IPS-18c (cell line): ENCODE data around the gene PRLR.
"Not testable (repeated sequence)": the region's sequence is repeated elsewhere in the genome, so short reads cannot be mapped to it uniquely, and the experiment has no call there.

Source experiments
- H3K4me3 ChIP-seq: 2 replicates; pipeline ENCODE4 v1.7.0; 2013; ENCODE audit warnings: low read depth, mild to moderate bottlenecking, low read length, moderate library complexity; ENCODE audit not compliant: insufficient read depth
- H3K9me3 ChIP-seq: one replicate; pipeline ENCODE4 v1.6.1; 2013; ENCODE audit warnings: mild to moderate bottlenecking, low read length, moderate library complexity; ENCODE audit not compliant: control insufficient read depth, insufficient read depth

The PRLR gene

GRCh38 chr5:35048910-35049309, 181.4 kb downstream of the PRLR start:
- Histone ChIP-seq H3K9me3 (no peaks in the 10 kb centered on the region), H3K4me3 (no peak overlapping the region)

GRCh38 chr5:35047785-35048404, 182.4 kb downstream of the PRLR start, which contains the start of gene AGXT2:
TSS of gene AGXT2 (minus strand) at chr5:35047949. CDS start at chr5:35047892, 57 bp downstream.
- Histone ChIP-seq H3K4me3 (no peak within 1 kb of the TSS), H3K9me3 (no peaks in the 10 kb centered on the region)

DNA sequence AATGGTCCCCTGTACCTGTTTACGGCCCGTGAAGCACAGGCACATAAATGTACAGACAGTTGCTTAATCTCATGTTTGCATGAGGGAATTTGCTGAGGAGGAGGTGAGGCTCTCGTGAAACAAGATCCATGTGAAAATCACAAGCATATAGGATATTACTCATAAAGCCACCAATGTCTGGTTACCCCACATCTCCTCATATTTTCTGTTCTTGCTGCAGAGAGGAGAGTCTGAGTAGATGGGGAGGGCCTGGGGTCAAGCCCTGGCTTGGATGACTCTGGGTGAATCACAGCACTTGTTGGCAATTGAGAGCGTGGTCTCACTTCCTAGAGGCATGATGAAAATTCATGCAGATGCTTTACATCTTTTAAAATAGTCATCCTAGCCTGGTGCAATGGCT, 183.5 kb downstream of the PRLR start:
- H3K9me3 ChIP-seq = no peaks in the 10 kb centered on the region
- H3K4me3 ChIP-seq = no peak overlapping the region

DNA sequence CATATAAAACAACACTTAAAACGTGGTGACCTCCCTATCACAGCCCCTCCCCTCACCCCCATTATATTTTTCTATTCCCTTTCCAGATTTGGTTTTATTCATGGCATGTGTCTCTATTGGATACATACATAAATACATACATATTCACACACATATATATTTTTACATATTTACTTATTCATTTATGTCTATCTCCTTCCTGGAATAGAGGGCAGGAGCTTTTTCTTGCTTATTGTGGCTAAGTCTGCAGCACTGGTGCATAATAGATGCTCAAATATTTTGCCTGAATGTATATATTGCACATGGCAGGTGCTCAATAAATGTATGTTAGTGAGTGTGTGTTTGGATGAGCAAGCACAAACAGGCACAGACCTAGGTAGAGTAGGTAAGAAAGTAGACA, 185.0 kb downstream of the PRLR start:
- Histone ChIP-seq H3K9me3 (no peaks in the 10 kb centered on the region), H3K4me3 (no peak overlapping the region)

GRCh38 chr5:35044649-35045048, 185.6 kb downstream of the PRLR start:
- no peak overlapping the region for H3K4me3 ChIP-seq

GRCh38 chr5:35042781-35043180, 187.5 kb downstream of the PRLR start:
- Histone ChIP-seq H3K4me3 (no peak overlapping the region), H3K9me3 (no peaks in the 10 kb centered on the region)

More at GRCh38 chr5:35044649-35045048, 185.6 kb downstream of the PRLR start:
- H3K9me3 ChIP-seq = no peaks in the 10 kb centered on the region

DNA sequence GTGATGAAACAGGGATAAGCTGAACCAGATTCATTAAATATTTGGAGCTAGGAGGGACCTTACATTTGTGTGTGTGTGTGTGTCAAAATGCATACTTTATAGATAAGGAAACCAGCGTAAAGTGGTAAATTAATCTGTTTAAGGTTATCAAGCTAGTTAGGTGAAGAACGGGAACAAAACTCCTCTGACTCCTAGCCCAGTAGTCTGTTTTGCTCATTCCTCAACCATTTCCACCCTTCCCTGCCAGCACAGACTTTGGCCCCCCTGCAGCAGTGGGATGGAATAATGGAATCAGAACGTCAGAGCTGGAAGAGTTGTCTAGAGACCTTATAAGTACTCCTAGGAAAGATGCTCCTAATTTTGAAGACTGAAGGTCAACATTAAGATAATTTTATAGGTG, 189.0 kb downstream of the PRLR start:
- Histone ChIP-seq H3K9me3 (no peaks in the 10 kb centered on the region), H3K4me3 (no peak overlapping the region)

GRCh38 chr5:35038891-35039290, 191.4 kb downstream of the PRLR start:
- Histone ChIP-seq H3K4me3 (no peak overlapping the region), H3K9me3 (no peaks in the 10 kb centered on the region)

DNA sequence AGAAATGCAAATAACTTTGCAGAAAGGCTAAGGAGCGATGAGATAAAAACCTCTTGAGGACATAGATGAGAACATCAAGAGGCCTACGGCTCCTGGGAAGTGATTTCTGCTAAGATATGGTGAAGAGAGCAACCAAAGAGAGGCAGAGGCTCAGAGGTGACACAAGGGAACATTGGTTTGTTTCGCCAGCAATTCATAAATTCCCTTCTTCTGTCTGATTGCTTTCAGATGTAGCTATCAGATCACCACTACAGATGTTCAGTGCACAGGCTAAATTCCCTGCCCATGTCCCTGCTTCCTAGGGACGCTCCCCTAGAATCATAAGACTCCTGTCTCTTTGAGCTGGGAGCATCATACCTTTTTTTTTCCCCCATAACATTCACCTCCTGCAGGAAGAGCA, 193.8 kb downstream of the PRLR start:
- Histone ChIP-seq H3K4me3 (no peak overlapping the region), H3K9me3 (no peaks in the 10 kb centered on the region)

GRCh38 chr5:35035929-35036328, 194.4 kb downstream of the PRLR start:
- not testable (repeated sequence) for H3K4me3 ChIP-seq, H3K9me3 ChIP-seq

DNA sequence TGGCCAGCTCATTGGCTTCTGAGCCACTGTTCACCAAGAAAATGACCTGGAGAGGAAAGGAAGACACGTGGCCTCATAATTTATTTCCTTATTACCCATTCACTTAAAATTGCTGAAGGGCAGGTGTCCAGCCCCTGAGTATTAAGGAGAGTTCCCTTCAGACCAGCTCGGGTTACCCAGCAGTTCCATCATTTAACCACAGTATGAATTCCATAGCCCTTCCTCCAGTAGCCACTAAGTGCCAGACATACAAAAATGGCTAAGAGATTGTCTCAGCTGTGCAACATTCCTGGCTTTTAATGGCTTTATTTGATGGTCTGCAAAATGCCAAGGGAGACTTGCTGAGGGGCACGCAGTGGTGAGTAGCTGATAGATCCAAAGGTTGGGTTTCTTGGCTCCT, 195.0 kb downstream of the PRLR start:
- no peaks in the 10 kb centered on the region for H3K9me3 ChIP-seq

GRCh38 chr5:35032356-35032755, 197.9 kb downstream of the PRLR start:
- Histone ChIP-seq H3K9me3 (no peaks in the 10 kb centered on the region), H3K4me3 (no peak overlapping the region)

More for the DNA sequence above, 195.0 kb downstream of the PRLR start:
- no peak overlapping the region for H3K4me3 ChIP-seq

- H3K9me3 ChIP-seq = no peaks in the 10 kb centered on the region
- no peak overlapping the region for H3K4me3 ChIP-seq
Measured at GRCh38 chr5:35031276-35031675, 199.0 kb downstream of the PRLR start.

- H3K9me3 ChIP-seq = no peaks in the 10 kb centered on the region
Measured at GRCh38 chr5:35030426-35031100, 199.7 kb downstream of the PRLR start.

DNA sequence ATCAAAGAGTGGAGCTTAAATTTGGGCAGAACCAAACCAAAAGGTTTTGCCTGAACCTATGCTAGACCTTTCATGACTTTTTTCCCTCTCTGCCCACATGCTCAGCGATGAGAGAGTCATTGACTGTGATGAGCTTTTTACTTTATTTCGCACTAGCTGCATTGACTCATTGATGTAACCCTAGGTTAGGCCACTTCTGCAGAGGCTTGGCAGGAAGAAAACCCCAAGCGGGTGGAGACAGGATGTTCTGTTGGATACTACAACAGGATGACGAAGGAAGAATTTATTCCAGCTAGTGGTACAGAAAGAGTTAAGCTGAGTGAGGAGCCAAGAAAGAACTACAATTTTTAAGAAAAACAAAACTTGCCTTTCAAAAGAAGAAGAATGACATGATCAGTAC, 201.0 kb downstream of the PRLR start:
- Histone ChIP-seq H3K9me3 (no peaks in the 10 kb centered on the region), H3K4me3 (no peak overlapping the region)

More at GRCh38 chr5:35030426-35031100, 199.7 kb downstream of the PRLR start:
- no peak overlapping the region for H3K4me3 ChIP-seq

DNA sequence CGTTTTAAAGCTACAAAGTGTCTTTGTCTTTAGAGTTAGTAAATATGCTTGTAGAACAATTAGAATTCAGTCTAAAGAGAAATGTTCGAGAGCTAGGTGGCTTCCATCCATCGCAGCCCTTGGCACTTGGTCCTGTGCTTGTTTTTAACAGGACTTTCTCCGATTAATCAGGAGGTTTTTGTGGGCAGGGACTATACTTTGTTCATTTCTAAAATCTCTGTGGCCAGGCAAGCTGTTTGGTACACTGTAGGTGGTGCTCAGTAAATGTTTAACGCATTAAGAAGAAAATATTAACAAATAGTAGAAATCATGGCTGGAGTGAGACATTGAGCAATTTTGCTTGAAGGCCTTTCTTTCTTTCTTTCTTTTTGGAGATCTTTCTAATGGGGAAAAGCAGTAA, 203.3 kb downstream of the PRLR start:
- no peak overlapping the region for H3K4me3 ChIP-seq
- H3K9me3 ChIP-seq = no peaks in the 10 kb centered on the region

GRCh38 chr5:35026280-35026840, 203.9 kb downstream of the PRLR start:
- Histone ChIP-seq H3K9me3 (no peaks in the 10 kb centered on the region), H3K4me3 (no peak overlapping the region)

- Histone ChIP-seq H3K4me3 (no peak overlapping the region), H3K9me3 (no peaks in the 10 kb centered on the region)
Measured at GRCh38 chr5:35024911-35025510, 205.3 kb downstream of the PRLR start.
